Measurements from ENCODE around the gene ZNF611.

ZNF611 gene

DNA sequence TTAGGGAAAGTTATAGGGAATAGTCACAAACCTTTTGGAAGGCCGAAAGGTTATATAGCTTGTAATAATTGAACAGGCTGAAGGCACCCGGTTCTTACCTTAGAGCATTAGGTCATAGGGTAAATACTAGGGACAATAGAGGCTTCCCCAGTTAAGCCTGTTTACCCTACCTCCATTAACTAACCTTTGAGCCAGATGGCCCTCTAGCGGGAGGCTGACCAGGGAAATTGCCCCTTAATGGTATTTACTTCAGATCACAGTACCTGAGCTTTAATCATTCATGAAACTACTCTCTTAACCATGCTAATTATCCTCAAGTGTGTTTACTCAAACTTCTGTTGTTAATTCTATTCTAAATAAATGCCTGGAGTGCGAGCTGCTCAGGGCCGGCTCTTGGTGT, 76.2 kb downstream of the ZNF611 start:
- Mint-ChIP-seq H3K27ac (no peak overlapping the region), H3K9me3 (peaks cover 85% of the 10 kb centered on the region), H3K36me3 (ENCODE audit: low read depth) (peaks cover 100% of the 10 kb centered on the region), H3K27me3 (no peaks in the 10 kb centered on the region), H3K4me1 (ENCODE audit: low read depth) (no peaks in the 10 kb centered on the region), H3K4me3 (no peak overlapping the region)
- intact Hi-C loops (cut with micrococcal nuclease): no loop called here

DNA sequence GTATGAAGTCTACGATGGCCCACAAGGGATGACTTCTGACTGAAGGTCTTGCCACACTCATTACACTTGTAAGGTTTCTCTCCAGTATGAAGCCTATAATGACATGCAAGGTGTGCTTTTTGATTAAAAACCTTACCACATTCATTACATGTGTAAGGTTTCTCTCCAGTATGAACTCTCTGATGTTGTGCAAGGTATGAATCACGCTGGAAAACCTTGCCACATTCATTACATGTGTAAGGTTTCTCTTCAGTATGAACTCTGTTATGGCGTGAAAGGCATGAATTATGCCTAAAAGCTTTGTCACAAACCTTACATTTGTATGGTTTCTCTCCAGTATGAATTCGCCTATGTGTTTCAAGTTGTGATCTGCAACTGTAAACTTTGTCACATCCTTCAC, 81.7 kb downstream of the ZNF611 start:
- Mint-ChIP-seq H3K36me3 (ENCODE audit: low read depth) (peaks cover 89% of the 10 kb centered on the region), H3K27ac (no peak overlapping the region), H3K4me3 (no peak overlapping the region), H3K27me3 (no peaks in the 10 kb centered on the region), H3K9me3 (peaks cover 88% of the 10 kb centered on the region), H3K4me1 (ENCODE audit: low read depth) (no peaks in the 10 kb centered on the region)
- intact Hi-C loops (cut with micrococcal nuclease): no loop called here

Measured in dendritic cell treated with granulocyte-macrophage colony-stimulating factor and Interleukin-4, amounts not matched to agents 40 ng/mL and 50 ng/mL, for 4 days (primary cell).